Osteocyte (in vitro differentiated cells): ENCODE measurements around the gene CMC2. TPM values are rescaled to one million over a fixed set of nuclear protein-coding genes. Genes with fewer than 3 reads are reported as not detected.
A peak's percentile ranks its signal among the peaks of the same experiment; 100 is the strongest.

ENCODE experiments used
- DNase-seq: peaks from one replicate; pipeline ENCODE4 v3.0.0; 2021; ENCODE audit warnings: mixed read lengths; ENCODE audit not compliant: unreplicated experiment; ENCODE audit errors: extremely low spot score
- H3K27ac Mint-ChIP-seq: one replicate; pipeline ENCODE4 v1.8.0; 2021; ENCODE audit warnings: mild to moderate bottlenecking, mixed read lengths; ENCODE audit not compliant: unreplicated experiment
- H3K27me3 Mint-ChIP-seq: one replicate; pipeline ENCODE4 v1.8.0; 2021; ENCODE audit warnings: mixed read lengths; ENCODE audit not compliant: unreplicated experiment
- H3K36me3 Mint-ChIP-seq: one replicate; pipeline ENCODE4 v1.8.0; 2021; ENCODE audit warnings: mixed read lengths; ENCODE audit not compliant: unreplicated experiment
- H3K4me1 Mint-ChIP-seq: one replicate; pipeline ENCODE4 v1.8.0; 2021; ENCODE audit warnings: mixed read lengths; ENCODE audit not compliant: unreplicated experiment
- H3K4me3 Mint-ChIP-seq: one replicate; pipeline ENCODE4 v1.8.0; 2021; ENCODE audit warnings: mild to moderate bottlenecking, moderate library complexity, mixed read lengths; ENCODE audit not compliant: unreplicated experiment
- H3K9me3 Mint-ChIP-seq: one replicate; pipeline ENCODE4 v1.8.0; 2021; ENCODE audit warnings: mixed read lengths; ENCODE audit not compliant: unreplicated experiment
- CTCF ChIP-seq: fragments of 200-600 bp; sonication (generic); IDR thresholded peaks from 2 replicates; pipeline ENCODE4 v1.5.0; 2021; ENCODE audit warnings: antibody characterized with exemption, mild to moderate bottlenecking, moderate library complexity
- total RNA-seq: library from RNA; stranded (reverse); gene quantifications from 2 replicates; pipeline ENCODE4 v1.2.1, GENCODE V29; 2021

The CMC2 gene
- total RNA-seq, 1 donor from 2014 or later, result 42.2 TPM

- Mint-ChIP-seq H3K4me1 (peaks cover 8% of the 10 kb centered on the region), H3K9me3 (no peaks in the 10 kb centered on the region), H3K27me3 (no peaks in the 10 kb centered on the region), H3K36me3 (peaks cover 14% of the 10 kb centered on the region), H3K4me3 (no peak overlapping the region), H3K27ac (no peak overlapping the region)
- no peak for DNase-seq
- no peak for TF ChIP-seq CTCF
Observed at GRCh38 chr16:80982646-80983045, 24.0 kb downstream of the CMC2 start.

GRCh38 chr16:80981103-80981502 is 25.6 kb downstream of the CMC2 start:
- Mint-ChIP-seq H3K9me3 (no peaks in the 10 kb centered on the region), H3K36me3 (peaks cover 17% of the 10 kb centered on the region), H3K27me3 (no peaks in the 10 kb centered on the region), H3K4me3 (no peak overlapping the region), H3K4me1 (peaks cover 6% of the 10 kb centered on the region), H3K27ac (no peak overlapping the region)
- TF ChIP-seq CTCF, result no peak
- no peak for DNase-seq

GRCh38 chr16:80976946-80977345 is 29.7 kb downstream of the CMC2 start:
- no peaks in the 10 kb centered on the region for H3K27me3 Mint-ChIP-seq
- peaks cover 30% of the 10 kb centered on the region for H3K36me3 Mint-ChIP-seq
- H3K9me3 Mint-ChIP-seq, result no peaks in the 10 kb centered on the region
- H3K4me1 Mint-ChIP-seq, result peaks cover 4% of the 10 kb centered on the region
- no peak for TF ChIP-seq CTCF
- no peak overlapping the region for H3K4me3 Mint-ChIP-seq
- no peak overlapping the region for H3K27ac Mint-ChIP-seq
- no peak for DNase-seq

- Mint-ChIP-seq H3K4me1 (no peaks in the 10 kb centered on the region), H3K4me3 (no peak overlapping the region), H3K9me3 (no peaks in the 10 kb centered on the region), H3K27me3 (no peaks in the 10 kb centered on the region), H3K36me3 (peaks cover 30% of the 10 kb centered on the region), H3K27ac (no peak overlapping the region)
- no peak for DNase-seq
- TF ChIP-seq CTCF, result peak; percentile 35
Observed at GRCh38 chr16:80974649-80975376, 31.9 kb downstream of the CMC2 start.

- Mint-ChIP-seq H3K4me3 (no peak overlapping the region), H3K36me3 (peaks cover 26% of the 10 kb centered on the region), H3K27ac (no peak overlapping the region), H3K27me3 (no peaks in the 10 kb centered on the region), H3K4me1 (no peaks in the 10 kb centered on the region), H3K9me3 (no peaks in the 10 kb centered on the region)
- TF ChIP-seq CTCF, result no peak
- no peak for DNase-seq
Observed at GRCh38 chr16:80973991-80974390, 32.7 kb downstream of the CMC2 start.
